GM21447 (cell line): ENCODE data around the gene SPON1.
A peak's percentile ranks its signal among the peaks of the same experiment; 100 is the strongest.
"Not testable (repeated sequence)": the region's sequence is repeated elsewhere in the genome, so short reads cannot be mapped to it uniquely, and the experiment has no call there.

Source experiments
- ATAC-seq: cut with Tn5 transposase; IDR thresholded peaks from one replicate; pipeline ENCODE4 v1.9.1; 2021; ENCODE audit not compliant: unreplicated experiment

Gene SPON1

DNA sequence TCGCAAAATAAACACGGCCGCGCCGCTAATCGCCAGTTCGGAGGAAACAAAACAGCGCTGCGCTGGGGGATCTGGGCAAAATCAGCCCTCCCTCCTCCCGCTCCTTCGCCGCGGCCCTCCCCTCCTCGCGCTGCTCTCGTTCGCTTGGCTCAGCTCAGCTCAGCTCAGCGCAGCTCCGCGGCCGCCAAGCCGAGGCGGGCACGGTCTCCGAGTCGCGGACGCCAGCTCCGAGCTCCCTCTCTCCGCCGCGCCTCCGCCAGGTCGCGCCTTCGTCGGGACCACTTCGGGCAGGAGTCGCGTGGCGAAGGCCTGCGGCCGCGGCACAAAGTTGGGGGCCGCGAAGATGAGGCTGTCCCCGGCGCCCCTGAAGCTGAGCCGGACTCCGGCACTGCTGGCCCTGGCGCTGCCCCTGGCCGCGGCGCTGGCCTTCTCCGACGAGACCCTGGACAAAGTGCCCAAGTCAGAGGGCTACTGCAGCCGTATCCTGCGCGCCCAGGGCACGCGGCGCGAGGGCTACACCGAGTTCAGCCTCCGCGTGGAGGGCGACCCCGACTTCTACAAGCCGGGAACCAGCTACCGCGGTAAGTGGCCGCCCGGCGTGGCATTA, at the start of gene SPON1:
Gene SPON1, plus strand, starts transcription at position 162 of the 607 bp plus-strand sequence. Its CDS starts 182 bp downstream, at position 344.
- no peak for ATAC-seq

DNA sequence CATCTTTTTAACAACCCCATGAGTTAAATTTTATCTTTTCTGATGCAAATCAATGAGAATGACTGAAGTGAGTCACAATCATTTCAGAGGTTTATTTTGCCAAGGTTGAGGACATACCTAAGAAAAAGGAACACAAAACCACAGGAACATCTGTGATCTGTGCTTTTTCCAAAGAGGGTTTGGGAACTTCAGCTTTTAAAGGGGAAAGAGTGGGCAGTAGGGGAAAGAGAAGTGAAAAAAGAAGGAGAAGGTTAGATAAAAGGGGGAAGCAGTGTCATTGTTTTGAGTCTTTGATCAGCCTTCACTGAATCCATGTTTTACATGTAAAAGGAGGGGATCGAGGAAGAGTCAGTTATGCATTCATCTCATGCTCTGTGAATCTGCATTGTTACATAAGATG, 45.3 kb upstream of the SPON1 start:
- ATAC-seq: no peak

- no peak for ATAC-seq
Observed at GRCh38 chr11:13917904-13918303, 44.6 kb upstream of the SPON1 start.

GRCh38 chr11:13920756-13921155, 41.8 kb upstream of the SPON1 start:
- ATAC-seq: no peak

DNA sequence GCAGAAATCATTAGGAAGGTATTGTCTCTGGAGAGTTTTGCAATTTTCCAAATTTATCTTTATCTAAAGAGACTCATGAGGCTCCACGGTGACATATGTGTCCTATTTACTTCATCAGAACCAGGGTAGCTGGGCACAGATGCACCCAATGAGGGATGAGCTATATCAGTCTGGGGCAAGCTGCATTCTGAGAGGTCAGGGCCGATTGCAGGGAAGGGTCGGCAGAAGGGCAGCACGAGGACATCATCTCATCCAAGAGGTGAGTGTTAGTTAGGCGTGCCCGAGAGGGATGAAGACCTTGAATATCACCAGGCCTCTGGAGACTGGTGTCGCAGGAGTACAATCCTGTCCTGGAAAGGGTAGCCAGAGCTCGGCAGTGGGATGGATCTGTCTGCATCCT, 41.0 kb upstream of the SPON1 start:
- ATAC-seq: no peak

DNA sequence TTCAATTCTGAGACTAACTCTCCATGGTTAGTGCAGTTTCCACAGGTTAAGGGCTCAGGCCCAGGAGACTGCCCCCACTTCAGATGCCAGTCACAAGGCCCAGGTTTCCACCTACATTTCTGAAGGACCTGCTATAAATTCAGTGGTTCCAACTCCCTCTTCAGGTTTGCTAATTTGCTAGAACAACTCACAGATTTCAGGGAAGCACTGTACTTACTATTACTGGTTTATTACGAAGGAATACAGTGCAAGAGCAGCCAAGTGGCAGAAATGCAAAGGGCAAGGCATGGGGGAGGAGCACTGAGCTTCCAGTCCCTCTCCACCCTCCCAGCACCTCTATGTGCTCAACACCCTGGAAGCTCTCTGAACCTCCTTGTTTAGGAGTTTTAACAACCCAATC, 39.3 kb upstream of the SPON1 start:
- no peak for ATAC-seq

DNA sequence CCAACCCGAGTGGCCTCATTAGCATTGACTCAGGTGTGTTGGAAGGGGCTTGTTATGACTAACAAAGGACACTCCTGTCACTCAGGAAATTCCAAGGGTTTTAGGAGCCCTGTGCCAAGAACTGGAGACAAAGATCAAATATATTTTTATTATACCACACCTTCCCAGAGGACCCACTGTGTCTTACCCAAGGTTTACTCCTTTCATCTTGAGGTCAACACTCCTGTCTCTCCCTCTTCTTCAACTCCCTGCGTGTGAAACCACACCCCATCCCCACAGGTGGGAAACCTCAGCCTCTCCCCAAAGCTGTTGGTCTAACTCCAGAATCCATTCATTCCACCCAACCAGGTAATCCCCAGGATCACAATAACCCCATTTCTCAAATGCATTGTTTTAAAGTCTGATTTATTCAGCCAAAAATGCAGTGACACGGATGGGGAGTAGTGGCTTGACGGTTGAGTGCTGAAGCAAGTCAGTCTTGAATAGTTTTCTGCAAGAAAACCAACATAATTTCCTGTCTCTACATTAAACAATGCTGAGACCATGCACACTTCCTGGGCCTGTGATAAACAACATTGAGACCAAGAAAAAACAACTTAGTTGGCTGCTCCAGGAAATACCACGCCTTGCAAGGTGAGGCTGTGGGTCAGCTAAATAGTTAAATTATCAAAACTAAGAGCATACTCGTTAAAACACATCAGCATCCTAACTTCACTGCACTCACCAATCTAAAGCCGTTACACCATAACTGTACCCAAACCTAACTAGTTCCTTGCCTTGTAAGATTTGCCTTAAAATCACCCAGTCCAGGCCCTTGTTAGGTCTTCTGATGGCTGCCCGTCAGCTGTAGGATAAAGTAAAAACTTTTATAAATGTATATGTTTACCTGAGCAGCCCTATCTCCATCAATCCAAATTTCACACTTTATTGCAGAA, 38.5 kb upstream of the SPON1 start:
- peak; percentile 84 for ATAC-seq

DNA sequence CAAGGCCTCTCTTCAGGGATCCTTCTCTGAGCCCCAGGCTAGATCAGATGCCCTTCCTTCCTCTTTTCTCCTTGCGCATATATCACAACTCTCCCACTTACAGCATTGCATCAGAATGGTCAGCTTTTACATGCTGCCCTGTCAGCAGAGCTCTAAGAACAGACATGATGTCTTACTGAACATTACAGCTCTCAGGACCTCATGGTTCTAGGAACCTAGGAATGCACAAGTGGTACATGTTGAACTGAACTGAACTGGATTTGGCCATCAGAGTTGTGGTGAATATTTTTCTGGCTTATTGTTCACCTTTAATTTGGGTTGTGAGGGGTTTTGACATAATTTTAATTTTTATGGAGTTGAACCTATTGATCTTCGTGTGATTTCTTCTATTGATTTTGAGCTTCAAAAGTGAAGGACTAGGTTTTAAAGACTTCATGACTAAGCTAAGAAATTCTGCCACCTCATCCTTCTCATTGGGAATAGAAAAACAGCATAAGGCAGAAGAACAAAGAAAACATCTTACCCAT, 37.7 kb upstream of the SPON1 start:
- no peak for ATAC-seq

- ATAC-seq: not testable (repeated sequence)
Observed at GRCh38 chr11:13926366-13926765, 36.2 kb upstream of the SPON1 start.

- no peak for ATAC-seq
Observed at GRCh38 chr11:13926981-13927380, 35.5 kb upstream of the SPON1 start.

GRCh38 chr11:13927481-13927880, 35.0 kb upstream of the SPON1 start:
- ATAC-seq: no peak

- ATAC-seq: no peak
Observed at GRCh38 chr11:13928566-13929251, 33.8 kb upstream of the SPON1 start.

- ATAC-seq: no peak
Observed at GRCh38 chr11:13929395-13929891, 33.1 kb upstream of the SPON1 start.

GRCh38 chr11:13931356-13931755, 31.2 kb upstream of the SPON1 start:
- no peak for ATAC-seq

DNA sequence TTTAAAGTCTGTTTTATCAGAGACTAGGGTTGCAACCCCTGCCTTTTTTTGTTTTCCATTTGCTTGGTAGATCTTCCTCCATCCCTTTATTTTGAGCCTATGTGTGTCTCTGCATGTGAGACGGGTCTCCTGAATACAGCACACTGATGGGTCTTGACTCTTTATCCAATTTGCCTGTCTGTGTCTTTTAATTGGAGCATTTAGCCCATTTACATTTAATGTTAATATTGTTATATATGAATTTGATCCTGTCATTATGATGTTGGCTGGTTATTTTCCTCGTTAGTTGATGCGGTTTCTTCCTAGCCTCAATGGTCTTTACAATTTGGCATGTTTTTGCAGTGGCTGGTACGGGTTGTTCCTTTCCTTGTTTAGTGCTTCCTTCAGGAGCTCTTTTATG, 25.4 kb upstream of the SPON1 start:
- ATAC-seq: not testable (repeated sequence)

GRCh38 chr11:13938829-13939228, 23.7 kb upstream of the SPON1 start:
- not testable (repeated sequence) for ATAC-seq

GRCh38 chr11:13939961-13940906, 22.3 kb upstream of the SPON1 start:
- ATAC-seq: no peak

GRCh38 chr11:13940907-13941256, 21.6 kb upstream of the SPON1 start:
- ATAC-seq: no peak

- ATAC-seq: no peak
Observed at GRCh38 chr11:13941775-13942174, 20.7 kb upstream of the SPON1 start.

- ATAC-seq: no peak
Observed at GRCh38 chr11:13942378-13942777, 20.1 kb upstream of the SPON1 start.
